RCC 7860 (cell line): ENCODE measurements around the gene RPS6KA5.

Source experiments
- DNase-seq: peaks from one replicate; pipeline ENCODE4 v3.0.0-alpha.2; 2015; ENCODE audit warnings: low spot score
- FAIRE-seq: peaks from 2 replicates; lab custom pipeline; 2012; peaks lifted over from hg19 to GRCh38; lab: Jason Lieb, UNC

The RPS6KA5 gene

GRCh38 chr14:90814806-90815571 is 245.5 kb downstream of the RPS6KA5 start:
- DNase-seq (no peak), FAIRE-seq (no peak)

GRCh38 chr14:90813442-90813841 is 247.0 kb downstream of the RPS6KA5 start:
- FAIRE-seq, result no peak
- no peak for DNase-seq

DNA sequence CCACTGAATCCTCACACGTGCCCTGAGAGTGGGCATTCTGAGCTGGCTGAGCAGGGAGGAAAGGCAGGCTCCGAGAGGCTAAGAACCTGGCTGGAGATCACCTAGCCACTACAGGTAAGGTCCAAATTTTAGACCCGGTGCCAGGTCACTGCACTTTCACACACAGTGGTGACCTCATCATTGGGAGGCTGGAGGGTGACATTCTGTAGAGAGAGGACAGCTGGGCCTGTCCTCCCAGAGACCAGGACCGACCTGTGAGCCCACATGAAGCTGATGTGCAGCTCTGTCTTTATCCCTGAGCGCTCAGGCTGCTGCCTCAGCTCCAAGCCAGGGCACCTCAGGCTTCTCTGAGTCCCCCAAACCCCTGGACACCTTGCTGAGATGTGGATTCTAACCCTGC is 248.3 kb downstream of the RPS6KA5 start:
- FAIRE-seq (no peak), DNase-seq (no peak)

- DNase-seq, result no peak
- no peak for FAIRE-seq
These were observed 248.8 kb downstream of the RPS6KA5 start for GRCh38 chr14:90811641-90812040.

DNA sequence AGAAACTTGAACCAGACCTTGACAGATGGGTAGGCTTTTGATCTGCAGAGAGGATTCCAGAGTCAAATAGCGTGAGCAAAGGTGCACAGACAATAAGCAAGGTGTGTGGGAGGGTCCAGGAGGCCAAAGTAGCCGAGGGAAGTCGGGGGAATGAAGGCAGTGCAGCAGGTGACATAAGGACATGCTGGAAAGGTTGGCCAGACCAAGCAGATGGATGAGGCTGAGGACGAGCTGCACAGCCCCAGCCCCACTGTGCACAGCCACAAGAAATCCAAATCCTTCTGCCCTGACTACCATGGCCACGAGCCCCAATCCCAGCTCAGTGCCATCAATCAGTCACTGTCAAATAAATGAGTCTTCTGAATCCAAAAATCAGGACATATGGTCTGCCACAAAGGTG is 249.6 kb downstream of the RPS6KA5 start:
- no peak for DNase-seq
- FAIRE-seq, result no peak

DNA sequence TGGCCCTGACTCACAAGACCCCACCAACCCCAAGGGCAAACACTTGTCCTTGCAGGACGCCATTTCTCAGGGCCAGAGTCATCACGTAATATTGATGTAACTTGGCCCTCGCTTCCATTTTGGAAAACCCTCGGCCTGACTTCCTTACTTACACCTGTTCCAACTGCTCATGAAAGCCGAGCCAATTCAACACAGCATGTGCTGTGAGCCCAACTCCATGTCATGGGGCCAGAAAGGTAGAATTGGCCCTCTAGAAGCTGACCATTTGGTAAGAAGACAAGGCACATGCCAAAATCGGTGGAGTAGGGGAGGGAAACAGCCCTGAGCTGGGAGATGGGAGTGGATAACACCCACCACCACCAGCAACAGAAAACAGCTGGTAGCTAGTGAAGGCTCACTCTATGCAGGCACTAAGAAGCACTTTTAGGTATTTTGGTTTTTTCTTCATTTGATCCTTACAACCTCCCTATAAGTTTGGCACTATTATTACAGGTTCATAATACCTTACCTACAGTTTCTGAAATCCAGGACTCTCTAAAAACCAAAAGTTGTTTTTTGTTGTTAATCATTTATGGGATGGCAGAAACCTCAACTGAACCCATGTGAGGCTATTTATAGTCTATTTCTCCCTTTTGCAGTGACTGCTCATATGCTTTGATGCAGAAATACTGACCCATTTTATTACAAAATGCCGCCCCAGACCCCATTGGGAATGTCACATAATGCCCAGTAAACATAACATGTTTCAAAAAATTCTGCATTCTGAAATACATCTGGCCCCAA is 250.7 kb downstream of the RPS6KA5 start:
- no peak for FAIRE-seq
- DNase-seq, result no peak

DNA sequence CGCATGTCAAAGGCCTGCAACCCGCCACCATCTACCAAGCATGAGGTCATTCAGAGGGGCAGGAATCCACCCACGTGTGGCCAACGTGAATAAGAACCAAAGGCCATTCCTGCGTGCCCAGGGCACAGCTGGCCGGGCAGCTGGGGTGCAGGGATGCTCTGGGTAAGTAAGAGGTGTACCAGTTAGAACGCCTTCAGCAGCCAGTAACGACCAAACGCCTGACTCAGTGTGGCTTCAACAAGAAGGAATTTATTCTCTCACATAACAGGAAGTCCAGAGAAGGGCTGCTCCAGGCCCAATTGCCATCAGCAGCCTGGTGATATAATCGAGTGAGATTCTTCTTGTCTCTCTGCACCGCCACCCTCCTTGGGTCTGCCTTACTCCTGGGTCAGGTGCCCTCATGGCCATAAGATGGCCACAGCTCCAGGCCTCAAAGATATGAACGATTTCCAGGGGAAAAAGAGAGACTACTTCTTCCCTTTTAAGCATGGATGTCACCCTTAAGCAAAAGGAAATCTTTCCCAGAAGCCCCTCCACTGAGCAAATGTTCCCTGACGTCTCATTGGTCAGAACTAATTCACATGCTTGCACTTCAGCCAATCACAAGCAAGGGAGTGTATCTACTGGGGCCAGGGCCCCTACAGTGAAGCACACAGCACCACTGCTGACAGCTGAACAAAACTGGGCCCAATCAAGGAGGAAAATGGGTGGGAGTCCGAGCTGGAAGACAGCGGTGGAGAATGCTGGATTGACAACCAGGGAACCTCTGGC is 251.5 kb downstream of the RPS6KA5 start:
- DNase-seq, result peak; percentile 60
- FAIRE-seq, result no peak

- no peak for FAIRE-seq
These were observed 253.4 kb downstream of the RPS6KA5 start for GRCh38 chr14:90807060-90807459.

GRCh38 chr14:90805662-90806540 is 254.5 kb downstream of the RPS6KA5 start:
- DNase-seq (no peak), FAIRE-seq (no peak)

More at GRCh38 chr14:90807060-90807459, 253.4 kb downstream of the RPS6KA5 start:
- DNase-seq, result no peak

GRCh38 chr14:90805084-90805391 is 255.4 kb downstream of the RPS6KA5 start:
- FAIRE-seq (no peak), DNase-seq (no peak)

- FAIRE-seq, result no peak
- DNase-seq, result no peak
These were observed 256.0 kb downstream of the RPS6KA5 start for GRCh38 chr14:90804292-90805083.

DNA sequence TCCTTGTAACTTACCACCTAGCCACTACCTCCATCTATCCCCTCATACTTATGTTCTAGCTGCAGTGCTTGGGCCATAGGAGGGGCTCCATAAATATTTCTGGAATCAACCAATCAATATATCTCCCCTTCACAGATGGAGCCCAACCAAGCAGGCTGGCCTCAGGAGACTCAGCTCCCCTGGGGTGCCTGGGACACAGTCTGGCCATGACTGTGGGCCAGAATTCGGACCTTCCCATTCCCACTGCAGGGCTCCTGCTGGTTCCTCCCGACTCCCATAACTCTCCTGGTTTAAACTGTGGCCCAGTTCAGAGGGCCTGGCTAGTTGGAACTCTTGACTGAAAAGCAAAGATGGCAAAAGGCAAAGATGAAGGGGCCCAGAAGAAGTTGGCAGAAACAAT is 257.2 kb downstream of the RPS6KA5 start:
- FAIRE-seq, result no peak
- DNase-seq, result no peak

DNA sequence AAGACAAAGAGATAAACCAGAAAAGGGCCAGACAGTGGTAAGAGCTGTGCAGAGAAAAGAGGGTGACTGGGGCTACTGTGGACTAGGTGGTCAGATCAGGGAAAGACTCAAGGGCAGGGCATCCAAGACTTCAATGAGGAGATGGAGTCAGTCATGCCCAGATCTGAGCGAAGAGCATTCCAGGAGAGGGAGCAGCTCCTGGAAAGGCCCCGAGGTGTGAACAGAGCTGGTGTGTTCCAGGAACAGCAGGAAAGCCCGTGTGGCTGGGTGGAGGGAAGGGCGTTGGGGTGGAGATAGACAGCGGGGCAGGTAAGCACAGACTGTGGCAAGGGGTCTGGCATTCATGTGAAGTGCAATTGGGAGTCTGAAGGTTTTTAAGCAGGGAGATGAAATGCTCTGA is 261.0 kb downstream of the RPS6KA5 start:
- no peak for DNase-seq
- no peak for FAIRE-seq

- FAIRE-seq (no peak), DNase-seq (no peak)
These were observed 262.5 kb downstream of the RPS6KA5 start for GRCh38 chr14:90797919-90798318.
